IMR-90 (cell line): ENCODE measurements around the gene CMTM8. TPM values are rescaled to one million over a fixed set of nuclear protein-coding genes. Genes with fewer than 3 reads are reported as not detected.

ENCODE experiments used
- ATAC-seq: fragments of 200-7000 bp; cut with Tn5 transposase; 2 replicates; pipeline ENCODE4 v1.9.1; 2020; ENCODE audit warnings: low read depth, mild to moderate bottlenecking, moderate library complexity
- BruUV-seq: library from RNA; stranded (reverse); fragments of 400-500 nt; replicated peaks from 2 replicates; lab custom pipeline; 2021; lab: Mats Ljungman, UMichigan
- CTCF ChIA-PET: fragments of 300-600 bp; formaldehyde crosslinking; extraction: SDS; loops from one replicate; lab custom pipeline; 2021; ENCODE audit warnings: antibody characterized with exemption; lab: Yijun Ruan, JAX
- POLR2A ChIA-PET: fragments of 300-600 bp; sonication (Branson Sonifier 250); formaldehyde crosslinking; loops from one replicate; lab custom pipeline; 2022; ENCODE audit warnings: antibody characterized with exemption; ENCODE audit not compliant: unreplicated experiment; lab: Charles Lee
- DNase-seq: peaks from one replicate; pipeline ENCODE4 v3.0.0; 2013
- H2AFZ ChIP-seq: replicated peaks from 2 replicates; pipeline ENCODE3; 2013; ENCODE audit warnings: low read length, mild to moderate bottlenecking; ENCODE audit not compliant: poor library complexity
- H2AK5ac ChIP-seq: 2 replicates; pipeline ENCODE4 v1.6.1; 2013; ENCODE audit warnings: low read depth, low read length, inconsistent platforms
- H2AK9ac ChIP-seq: replicated peaks from 2 replicates; pipeline ENCODE3; 2013; ENCODE audit warnings: mild to moderate bottlenecking, low read depth, low read length, moderate library complexity; ENCODE audit not compliant: poor library complexity
- H2BK120ac ChIP-seq: 2 replicates; pipeline ENCODE4 v1.6.1; 2013; ENCODE audit warnings: low read depth, low read length, inconsistent platforms
- H2BK15ac ChIP-seq: 3 replicates; pipeline ENCODE4 v1.6.1; 2013; ENCODE audit warnings: low read depth, low read length, inconsistent platforms
- H2BK20ac ChIP-seq: 2 replicates; pipeline ENCODE4 v1.6.1; 2013; ENCODE audit warnings: low read depth, mild to moderate bottlenecking, inconsistent platforms, low read length, moderate library complexity
- H2BK5ac ChIP-seq: 2 replicates; pipeline ENCODE4 v1.6.1; 2013; ENCODE audit warnings: mild to moderate bottlenecking, low read depth, low read length, inconsistent platforms; ENCODE audit not compliant: poor library complexity, severe bottlenecking
- H3K14ac ChIP-seq: replicated peaks from 2 replicates; pipeline ENCODE4 v1.6.1; 2013; ENCODE audit warnings: low read depth, low read length, inconsistent platforms
- H3K18ac ChIP-seq: 2 replicates; pipeline ENCODE4 v1.6.1; 2013; ENCODE audit warnings: low read depth, low read length, control low read depth
- H3K23ac ChIP-seq: 2 replicates; pipeline ENCODE4 v1.6.1; 2013; ENCODE audit warnings: low read depth, low read length, inconsistent platforms
- H3K27ac ChIP-seq: 2 replicates; pipeline ENCODE4 v1.5.1; 2013; ENCODE audit warnings: mild to moderate bottlenecking, control low read depth, low read length; ENCODE audit not compliant: insufficient read depth
- H3K27me3 ChIP-seq: 2 replicates; pipeline ENCODE4 v1.6.1; 2013; ENCODE audit warnings: low read length; ENCODE audit not compliant: control insufficient read depth, insufficient read depth
- H3K36me3 ChIP-seq: 2 replicates; pipeline ENCODE4 v1.6.1; 2013; ENCODE audit warnings: low read length, mixed read lengths; ENCODE audit not compliant: control insufficient read depth, insufficient read depth
- H3K4ac ChIP-seq: 2 replicates; pipeline ENCODE4 v1.6.1; 2013; ENCODE audit warnings: low read depth, low read length, inconsistent platforms
- H3K4me1 ChIP-seq: 2 replicates; pipeline ENCODE4 v1.6.1; 2013; ENCODE audit warnings: low read length, mixed read lengths; ENCODE audit not compliant: control insufficient read depth, insufficient read depth
- H3K4me2 ChIP-seq: 2 replicates; pipeline ENCODE4 v1.6.1; 2013; ENCODE audit warnings: low read depth, mild to moderate bottlenecking, control low read depth, low read length, moderate library complexity
- H3K4me3 ChIP-seq: 2 replicates; pipeline ENCODE4 v1.5.1; 2013; ENCODE audit warnings: low read depth, mild to moderate bottlenecking, control low read depth, low read length, moderate library complexity; ENCODE audit not compliant: insufficient read depth
- H3K56ac ChIP-seq: 2 replicates; pipeline ENCODE4 v1.6.1; 2013; ENCODE audit warnings: low read length, inconsistent platforms; ENCODE audit not compliant: insufficient read depth; ENCODE audit errors: extremely low read depth
- H3K79me1 ChIP-seq, 2 experiments: 2 replicates each; pipeline ENCODE4 v1.6.1; 2013; ENCODE audit warnings: low read length in 2 of 2, inconsistent platforms in 1 of 2, low read depth in 1 of 2
- H3K9ac ChIP-seq: 2 replicates; pipeline ENCODE4 v1.6.1; 2013; ENCODE audit warnings: low read depth, low read length, control low read depth
- H3K9me1 ChIP-seq: 2 replicates; pipeline ENCODE4 v1.6.1; 2013; ENCODE audit warnings: low read length, inconsistent platforms; ENCODE audit not compliant: insufficient read depth
- H3K9me3 ChIP-seq: 2 replicates; pipeline ENCODE4 v1.6.1; 2013; ENCODE audit warnings: low read length; ENCODE audit not compliant: control insufficient read depth, insufficient read depth
- H4K20me1 ChIP-seq: 2 replicates; pipeline ENCODE4 v1.6.1; 2013; ENCODE audit warnings: low read length, inconsistent platforms; ENCODE audit not compliant: insufficient read depth
- H4K5ac ChIP-seq: 2 replicates; pipeline ENCODE4 v1.6.1; 2013; ENCODE audit warnings: mild to moderate bottlenecking, low read depth, low read length, control low read depth
- H4K8ac ChIP-seq, 2 experiments: 2 replicates each; pipeline ENCODE4 v1.6.1; 2013; ENCODE audit warnings: low read depth in 2 of 2, low read length in 2 of 2, control low read depth in 1 of 2, inconsistent platforms in 1 of 2
- H4K91ac ChIP-seq: 2 replicates; pipeline ENCODE4 v1.6.1; 2013; ENCODE audit warnings: low read depth, low read length, inconsistent platforms; ENCODE audit not compliant: insufficient read depth
- BHLHE40 ChIP-seq: fragments of 150-350 bp; IDR thresholded peaks from 2 replicates; pipeline ENCODE4 v1.6.1; 2016; ENCODE audit warnings: mild to moderate bottlenecking, low read depth, low read length
- CEBPB ChIP-seq: IDR thresholded peaks from 2 replicates; pipeline ENCODE4 v1.6.1; 2012; ENCODE audit warnings: low read depth, low read length, improper control_type of control experiment
- CTCF ChIP-seq: conservative IDR thresholded peaks from 2 replicates; pipeline ENCODE4 v1.5.1; 2012; ENCODE audit warnings: mild to moderate bottlenecking, low read depth, low read length, improper control_type of control experiment
- ELK1 ChIP-seq: fragments of 150-350 bp; IDR thresholded peaks from 2 replicates; pipeline ENCODE4 v1.6.1; 2016; ENCODE audit warnings: low read depth, mild to moderate bottlenecking, low read length, moderate library complexity, borderline replicate concordance
- FOS ChIP-seq: fragments of 150-350 bp; IDR thresholded peaks from 2 replicates; pipeline ENCODE4 v1.6.1; 2016; ENCODE audit warnings: low read depth, low read length
- MAZ ChIP-seq: IDR thresholded peaks from 2 replicates; pipeline ENCODE4 v1.6.1; 2012; ENCODE audit warnings: low read depth, mild to moderate bottlenecking, low read length, improper control_type of control experiment, moderate library complexity, borderline replicate concordance
- MXI1 ChIP-seq: IDR thresholded peaks from 2 replicates; pipeline ENCODE4 v1.6.1; 2012; ENCODE audit warnings: low read depth, mild to moderate bottlenecking, low read length, moderate library complexity, borderline replicate concordance
- NFE2L2 ChIP-seq: fragments of 150-350 bp; IDR thresholded peaks from 2 replicates; pipeline ENCODE4 v1.6.1; 2016; ENCODE audit warnings: low read depth, mild to moderate bottlenecking, low read length
- POLR2A ChIP-seq: IDR thresholded peaks from 2 replicates; pipeline ENCODE4 v1.6.1; 2012; ENCODE audit warnings: mild to moderate bottlenecking, low read depth, low read length
- RAD21 ChIP-seq: IDR thresholded peaks from 2 replicates; pipeline ENCODE4 v1.6.1; 2012; ENCODE audit warnings: low read length, improper control_type of control experiment
- USF2 ChIP-seq: fragments of 150-350 bp; IDR thresholded peaks from 2 replicates; pipeline ENCODE4 v1.6.1; 2017; ENCODE audit warnings: mild to moderate bottlenecking, antibody characterized with exemption, low read length, low read depth
- WGBS, 2 experiments: methylation state at CpG; one replicate each; pipeline versions ENCODE4 v1.1.5 to v1.1.7; 2013; ENCODE audit warnings: missing lambda C conversion rate in 2 of 2; ENCODE audit not compliant: insufficient read length in 1 of 2; ENCODE audit errors: extremely low coverage in 2 of 2; 5-methylcytosine and 5-hydroxymethylcytosine counted together
- dilution Hi-C: fragments of 300-500 bp; cut with HindIII; formaldehyde crosslinking; loops from one replicate; pipeline ENCODE4 v1.14.3; 2018; ENCODE audit warnings: low sequenced_read_pairs; ENCODE audit not compliant: unreplicated experiment
- in situ Hi-C: fragments of 300-500 bp; cut with MboI; formaldehyde crosslinking; loops from 3 replicates; pipeline ENCODE4 v1.14.3; 2019; ENCODE audit warnings: low sequenced_read_pairs, inconsistent platforms, mixed read lengths
- intact Hi-C: fragments of 100-400 bp; cut with micrococcal nuclease; formaldehyde crosslinking; loops from 2 replicates; pipeline ENCODE4 v1.10.0; 2022
- polyA plus RNA-seq, 3 experiments: library from polyadenylated mRNA; depleted of rRNA; stranded (reverse); fragments of >200 nt; gene quantifications; 2 replicates each; pipeline ENCODE4 v1.2.3, GENCODE V29; 2012; ENCODE audit warnings: low replicate concordance in 1 of 3
- total RNA-seq: library from RNA; depleted of rRNA; stranded (reverse); fragments of >200 nt; gene quantifications from 2 replicates; pipeline ENCODE4 v1.2.3, GENCODE V29; 2012

Gene CMTM8
- total and polyA plus RNA-seq, 2 of the 4 experiments (the other 2 are of a cell fraction) = 0.15 TPM; not detected in 1

- no peak for TF ChIP-seq NFE2L2
- no peak for TF ChIP-seq BHLHE40
- no peak for TF ChIP-seq FOS
- no peak for TF ChIP-seq MXI1
Measured at GRCh38 chr3:32411442-32411841, 173.0 kb downstream of the CMTM8 start (continued).

GRCh38 chr3:32412887-32413286 lies 174.4 kb downstream of the CMTM8 start:
- intact Hi-C loops (no loop called here), dilution Hi-C loops (no loop called here), in situ Hi-C loops (no loop called here)
- no peak overlapping the region for H3K14ac ChIP-seq
- no peak overlapping the region for H3K27ac ChIP-seq
- H3K9me3 ChIP-seq = no peaks in the 10 kb centered on the region
- ATAC-seq (no peak), DNase-seq (no peak)
- no peak overlapping the region for H2AK9ac ChIP-seq
- 100% methylated on average over 1 of the region's 3 CpGs; no CpG with 5 or more reads in 1 of the 2 experiments for WGBS, 2 experiments
- H3K4ac ChIP-seq = no peak overlapping the region
- no peak overlapping the region for H3K18ac ChIP-seq
- no peak overlapping the region for H2AFZ ChIP-seq
- no peak overlapping the region for H2BK120ac ChIP-seq
- BruUV-seq = no TSS peak
- H3K27me3 ChIP-seq = no peaks in the 10 kb centered on the region
- H4K91ac ChIP-seq = no peak overlapping the region
- no peaks in the 10 kb centered on the region for H4K20me1 ChIP-seq
- H3K79me1 ChIP-seq = peaks cover 17 to 24% of the 10 kb centered on the region in 2 experiments; a peak in 3 of 4 replicates
- H3K23ac ChIP-seq = no peak overlapping the region
- POLR2A ChIA-PET = no interaction called here
- CTCF ChIA-PET = no interaction called here
- no peak overlapping the region for H3K9ac ChIP-seq
- no peaks in the 10 kb centered on the region for H3K36me3 ChIP-seq
- TF ChIP-seq MXI1 (no peak), FOS (no peak), CEBPB (no peak), MAZ (no peak), NFE2L2 (no peak), BHLHE40 (no peak), ELK1 (no peak), POLR2A (no peak), CTCF (no peak), RAD21 (no peak), USF2 (no peak)
- H4K8ac ChIP-seq = no peak overlapping the region
- H2BK5ac ChIP-seq = no peak overlapping the region
- H2AK5ac ChIP-seq = no peak overlapping the region
- no peak overlapping the region for H2BK15ac ChIP-seq
- H3K4me1 ChIP-seq = no peaks in the 10 kb centered on the region
- no peak overlapping the region for H3K4me2 ChIP-seq
- no peak overlapping the region for H2BK20ac ChIP-seq
- H3K9me1 ChIP-seq = peaks cover 5% of the 10 kb centered on the region
- no peak overlapping the region for H3K56ac ChIP-seq
- no peak overlapping the region for H3K4me3 ChIP-seq
- no peak overlapping the region for H4K5ac ChIP-seq
